Pulmonary artery endothelial cell (primary cell): Measurements from ENCODE around the gene FAM163A. TPM values are rescaled to one million over a fixed set of nuclear protein-coding genes. Genes with fewer than 3 reads are reported as not detected.

Experiments
- DNase-seq: peaks from one replicate; pipeline ENCODE4 v3.0.0-alpha.2; 2011; ENCODE audit warnings: low read depth, low spot score
- total RNA-seq: library from RNA; depleted of rRNA; stranded (reverse); fragments of >200 nt; gene quantifications from 2 replicates; pipeline ENCODE4 v1.2.3, GENCODE V29; 2014

Gene FAM163A
- total RNA-seq, 1 donor from 2014 or later: 0.07 TPM

- no peak for DNase-seq
These were observed 7.5 kb downstream of the FAM163A start for GRCh38 chr1:179750630-179751029.

GRCh38 chr1:179753061-179753460 is 10.0 kb downstream of the FAM163A start:
- no peak for DNase-seq

DNA sequence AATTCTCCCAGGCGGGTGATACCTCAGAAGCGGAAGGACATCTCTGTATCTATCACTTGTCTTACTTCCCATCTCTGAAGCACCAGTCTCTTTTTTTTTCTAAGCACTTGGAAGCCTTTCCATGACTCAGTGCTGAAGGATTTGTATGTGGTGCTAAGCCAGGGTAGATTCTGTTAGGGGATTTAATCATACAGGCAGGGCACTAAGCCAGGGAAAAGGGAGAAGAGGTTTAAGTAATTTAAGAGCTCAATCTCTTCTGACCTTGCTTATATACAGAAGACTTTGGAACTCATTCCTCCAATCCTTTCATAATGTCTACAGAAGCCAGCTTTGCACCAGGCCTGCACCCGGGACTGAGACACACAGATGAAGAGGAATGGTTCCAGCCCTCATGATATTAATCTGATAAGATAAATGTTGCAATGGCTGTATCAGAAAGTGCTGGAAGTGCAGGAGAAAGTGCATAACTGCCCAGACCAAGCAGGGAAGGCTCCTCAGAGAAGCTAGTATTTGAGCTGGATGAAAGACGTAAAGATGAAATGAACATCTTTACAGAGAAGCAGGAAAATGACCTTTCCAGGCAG is 11.0 kb downstream of the FAM163A start:
- no peak for DNase-seq

DNA sequence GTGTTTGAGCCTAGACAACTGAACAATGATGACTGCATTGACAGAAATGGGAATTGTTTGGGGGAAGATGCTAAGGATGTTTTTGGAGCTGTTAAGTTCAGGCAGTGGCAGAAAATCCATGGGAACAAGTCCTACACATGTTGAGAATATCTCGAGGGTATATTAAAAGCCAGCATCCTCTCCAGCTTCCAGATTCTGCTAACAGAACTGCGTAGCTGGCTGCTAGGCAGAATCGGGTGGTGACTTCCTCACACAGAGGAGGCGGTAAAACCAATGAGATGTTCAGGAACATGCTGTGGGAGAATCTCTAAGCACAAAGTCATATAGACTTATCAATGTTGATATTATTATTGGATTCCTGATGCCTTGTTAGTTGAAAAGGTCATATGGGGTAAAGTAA is 14.8 kb downstream of the FAM163A start:
- DNase-seq: no peak

DNA sequence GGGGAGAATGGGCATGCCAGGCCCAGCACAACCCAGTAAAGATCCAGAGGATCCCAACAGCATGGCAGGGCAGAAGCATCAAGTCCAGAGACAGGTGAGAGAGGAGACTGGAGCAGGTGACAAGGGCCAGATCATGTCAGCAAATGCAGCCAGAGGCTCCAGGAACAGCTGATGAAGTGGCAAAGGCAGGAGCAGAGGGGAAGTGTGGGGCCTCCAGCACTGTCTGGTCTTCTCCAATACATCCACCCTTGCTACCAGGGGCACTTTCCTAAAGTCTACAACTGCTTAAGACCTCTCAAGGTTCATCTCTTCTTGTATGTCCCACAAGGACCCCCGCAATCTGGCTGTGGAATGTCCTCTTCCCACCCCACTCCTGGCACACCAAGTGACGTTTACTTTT is 17.4 kb downstream of the FAM163A start:
- no peak for DNase-seq

GRCh38 chr1:179761296-179761695 is 18.2 kb downstream of the FAM163A start:
- no peak for DNase-seq

GRCh38 chr1:179761846-179762640 is 19.0 kb downstream of the FAM163A start:
- DNase-seq: no peak

DNA sequence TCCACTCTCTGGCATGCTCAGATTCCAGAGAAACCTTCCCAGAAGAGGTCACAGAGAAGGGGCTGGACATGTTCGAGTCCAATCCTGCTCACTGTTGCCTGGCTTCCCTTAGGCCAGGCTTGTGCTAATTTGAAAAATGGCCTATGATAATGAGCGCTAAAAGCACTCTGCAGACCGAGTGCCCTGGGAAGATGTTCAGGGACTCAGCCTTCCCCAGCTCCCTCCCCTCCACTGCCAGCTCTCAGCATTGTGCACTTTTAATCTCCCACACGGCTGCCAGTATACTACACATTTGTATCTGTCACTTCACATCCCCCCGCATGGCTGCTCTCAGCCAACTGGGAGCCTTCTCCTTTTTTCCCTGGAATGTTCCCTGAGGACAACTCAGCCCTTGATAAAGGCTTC is 24.1 kb downstream of the FAM163A start:
- no peak for DNase-seq

DNA sequence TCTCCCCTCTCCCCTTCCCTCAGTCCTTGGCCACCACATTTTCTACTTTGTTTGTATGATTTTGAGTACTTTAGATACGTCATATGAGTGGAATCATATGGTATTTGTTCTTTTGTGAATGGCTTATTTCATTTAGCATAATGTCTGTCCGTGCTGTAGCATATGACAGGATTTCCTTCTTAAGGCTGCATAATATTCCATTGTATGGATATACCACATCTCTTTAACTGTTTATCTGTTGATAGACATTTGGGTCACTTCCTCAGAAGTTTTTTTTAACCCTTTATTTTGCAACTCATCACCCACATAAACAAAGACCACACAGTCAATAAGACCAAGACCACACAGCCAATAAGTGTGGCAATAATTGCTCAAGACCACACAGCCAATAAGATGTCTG is 24.9 kb downstream of the FAM163A start:
- no peak for DNase-seq

- DNase-seq: no peak
These were observed 27.9 kb downstream of the FAM163A start for GRCh38 chr1:179770887-179771502.

- DNase-seq: no peak
These were observed 30.2 kb downstream of the FAM163A start for GRCh38 chr1:179773264-179773663.

GRCh38 chr1:179774000-179774399 is 30.9 kb downstream of the FAM163A start:
- no peak for DNase-seq

DNA sequence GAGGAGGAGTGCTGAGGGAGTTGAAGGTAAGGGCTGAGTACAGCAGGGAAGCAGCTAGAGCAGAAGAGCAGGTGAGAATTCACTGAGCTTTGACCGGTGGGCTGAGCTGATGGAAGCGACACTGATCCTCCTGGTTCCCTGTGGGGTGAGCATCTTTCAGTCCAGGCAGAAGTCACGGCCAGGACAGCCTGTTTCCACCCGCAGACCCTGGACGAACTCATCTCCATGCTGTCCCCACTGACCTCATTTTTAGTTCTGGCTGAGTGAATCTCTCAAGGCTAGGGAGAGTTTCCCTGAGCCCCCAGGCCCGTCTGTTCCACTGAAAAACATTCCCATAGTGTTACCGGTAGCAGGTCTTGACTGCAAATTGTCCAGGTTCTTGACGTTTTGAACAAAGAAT is 31.5 kb downstream of the FAM163A start:
- DNase-seq: no peak

GRCh38 chr1:179775009-179775408 is 31.9 kb downstream of the FAM163A start:
- no peak for DNase-seq

- no peak for DNase-seq
These were observed 33.7 kb downstream of the FAM163A start for GRCh38 chr1:179776831-179777230.

GRCh38 chr1:179777731-179778130 is 34.6 kb downstream of the FAM163A start:
- DNase-seq: no peak

- no peak for DNase-seq
These were observed 36.7 kb downstream of the FAM163A start for GRCh38 chr1:179779645-179780272.

DNA sequence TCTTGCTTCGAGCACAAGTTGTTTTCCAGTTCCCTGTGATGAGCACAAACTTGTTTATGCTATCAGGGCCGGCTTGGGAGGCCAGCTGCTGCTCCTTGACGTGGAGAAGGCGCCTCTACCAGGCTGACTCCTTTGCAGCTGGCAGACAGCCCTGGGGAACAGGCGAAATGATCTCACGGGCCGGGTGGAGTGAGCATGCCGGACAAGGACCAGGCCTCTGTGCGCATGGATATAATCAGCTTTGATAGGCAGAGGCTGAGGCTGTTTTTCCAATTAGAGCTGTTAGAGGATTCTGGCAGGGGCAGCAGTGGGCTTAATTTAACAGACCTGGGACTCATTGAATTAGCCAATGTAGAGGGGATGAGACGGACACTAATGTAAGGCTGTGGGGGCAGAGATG is 38.9 kb downstream of the FAM163A start:
- DNase-seq: no peak

GRCh38 chr1:179785031-179785431 is 41.9 kb downstream of the FAM163A start:
- DNase-seq: no peak

DNA sequence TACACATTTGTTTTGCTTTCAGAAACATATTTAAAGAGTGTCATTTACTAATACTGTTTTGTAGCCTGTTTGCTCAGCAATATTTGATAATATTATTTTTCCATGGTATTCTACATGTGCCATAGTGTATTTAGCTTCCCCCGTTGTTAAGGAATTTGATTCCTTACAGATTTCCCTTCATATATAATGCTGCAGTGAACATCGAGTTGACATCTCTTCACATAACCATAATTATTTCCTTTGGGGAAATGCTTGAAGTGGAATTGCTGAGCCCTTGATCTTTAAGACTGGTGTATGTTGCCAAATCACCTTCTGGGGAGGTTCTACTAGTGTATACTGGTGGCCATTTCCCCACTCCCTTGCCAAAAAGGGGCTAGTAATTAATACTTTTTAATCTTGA is 42.6 kb downstream of the FAM163A start:
- DNase-seq: no peak

DNA sequence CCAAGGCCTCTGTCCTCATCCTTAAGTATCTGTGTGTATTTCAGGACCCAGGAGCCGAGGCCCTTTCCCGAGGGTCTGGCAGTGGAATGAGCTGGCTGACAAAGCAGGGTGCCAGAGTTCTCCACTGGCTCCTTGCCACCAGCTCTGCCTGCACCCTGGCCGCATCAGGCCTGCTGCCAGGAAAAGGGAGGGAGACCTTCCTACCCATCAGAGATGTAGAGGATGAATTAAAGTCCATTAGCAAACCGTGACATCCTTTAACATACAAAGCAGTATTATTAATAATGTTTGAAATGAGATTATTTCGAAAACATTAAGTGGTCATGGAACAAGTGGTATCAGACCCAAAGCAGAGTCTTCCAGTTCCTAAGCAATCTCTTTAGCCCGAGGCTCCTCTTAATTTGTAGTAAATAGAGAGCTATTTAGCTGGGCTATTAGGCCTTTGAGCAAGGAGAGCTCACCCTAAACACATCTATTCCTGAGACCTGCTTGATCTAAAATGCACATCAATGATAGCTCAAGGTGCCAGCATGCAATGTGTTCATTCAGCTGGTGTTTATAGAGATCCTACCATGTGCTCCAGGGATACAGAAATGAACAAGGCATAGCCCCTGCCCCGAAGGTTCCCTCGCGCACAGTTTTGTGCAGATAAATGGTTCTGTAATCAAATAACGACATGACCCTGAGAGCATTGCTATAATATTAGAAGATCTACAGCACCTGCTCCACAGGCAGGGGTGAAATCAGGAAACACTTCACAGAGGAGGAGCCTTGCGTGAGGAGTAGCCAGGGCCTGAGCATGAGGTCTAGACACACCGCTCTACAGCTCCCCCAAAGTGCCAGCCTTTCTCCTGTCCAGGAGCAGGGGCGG is 44.0 kb downstream of the FAM163A start:
- DNase-seq: no peak
